ENCODE data around the gene RALY. TPM values are rescaled to one million over a fixed set of nuclear protein-coding genes. Genes with fewer than 3 reads are reported as not detected.

RALY gene
- total RNA-seq, 1 experiment from 2014 or later = 119 TPM

GRCh38 chr20:33977535-33977934 is 16.2 kb upstream of the RALY start:
- H3K9me3 ChIP-seq (ENCODE audit: control insufficient read depth in 1 of 2, insufficient read depth in 1 of 2, low read depth in 1 of 2, low read length in 2 of 2) = no peaks in the 10 kb centered on the region
- no peak overlapping the region for H3K4me2 ChIP-seq (ENCODE audit: low read length)
- H3K9ac ChIP-seq (ENCODE audit: low read length) = no peak overlapping the region
- no peaks in the 10 kb centered on the region for H4K20me1 ChIP-seq (ENCODE audit: insufficient read depth)
- H3K79me2 ChIP-seq (ENCODE audit: insufficient read depth, low read length) = no peaks in the 10 kb centered on the region
- ChIA-PET CTCF (no interaction called here), RAD21 (ENCODE audit: low non-redundant PET in 1 of 2, low total read pairs in 2 of 2, uncharacterized antibody in 2 of 2, unreplicated experiment in 2 of 2) (no interaction called here), POLR2A (no interaction called here)
- H3K36me3 ChIP-seq (ENCODE audit: control insufficient read depth in 1 of 2, insufficient read depth in 2 of 2, low read length in 2 of 2) = no peaks in the 10 kb centered on the region
- ATAC-seq = no peak
- intact Hi-C loops (cut with micrococcal nuclease) = no loop called here
- no peak overlapping the region for H3K4me3 ChIP-seq (replicated peaks in 1 of 2; ENCODE audit: low read depth in 1 of 2, low read length in 2 of 2)
- no peak for DNase-seq (ENCODE audit: low read depth, low spot score)
- no peak overlapping the region for H3K27ac ChIP-seq (ENCODE audit: low read depth, low read length)
- no peak for TF ChIP-seq EGR1 (IDR thresholded peaks at IDR 0.05; ENCODE audit: low read depth)
- TF ChIP-seq ELF1 (IDR thresholded peaks at IDR 0.05; ENCODE audit: borderline replicate concordance, low read depth) = no peak
- no peak for TF ChIP-seq SP1 (IDR thresholded peaks at IDR 0.05; ENCODE audit: low read depth)
- TF ChIP-seq EZH2phosphoT487 (IDR thresholded peaks at IDR 0.05; ENCODE audit: borderline replicate concordance) = no peak
- TF ChIP-seq POLR2AphosphoS5 (IDR thresholded peaks at IDR 0.05; ENCODE audit: low read depth, low read length) = no peak
- no peak for TF ChIP-seq POLR2A (IDR thresholded peaks at IDR 0.05; ENCODE audit: borderline replicate concordance, extremely low read depth, insufficient read depth, insufficient read length)
- no peak for TF ChIP-seq SRF (IDR thresholded peaks at IDR 0.05; ENCODE audit: low read depth)
- no peak for TF ChIP-seq RAD21 (IDR thresholded peaks at IDR 0.05; ENCODE audit: low read depth)
- TF ChIP-seq CBX3 (IDR thresholded peaks at IDR 0.05; ENCODE audit: low read depth) = no peak
- no peak for TF ChIP-seq JUND (IDR thresholded peaks at IDR 0.05)
- TF ChIP-seq, protein P1, sequence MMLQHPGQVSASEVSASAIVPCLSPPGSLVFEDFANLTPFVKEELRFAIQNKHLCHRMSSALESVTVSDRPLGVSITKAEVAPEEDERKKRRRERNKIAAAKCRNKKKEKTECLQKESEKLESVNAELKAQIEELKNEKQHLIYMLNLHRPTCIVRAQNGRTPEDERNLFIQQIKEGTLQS (IDR thresholded peaks at IDR 0.05) = no peak
- BruUV-seq (replicated peaks) = no TSS peak
- H3K4me1 ChIP-seq (ENCODE audit: control insufficient read depth in 1 of 2, insufficient read depth in 2 of 2, low read length in 2 of 2) = no peaks in the 10 kb centered on the region
- H2AFZ ChIP-seq (ENCODE audit: low read depth, low read length, poor library complexity, severe bottlenecking) = no peak overlapping the region
- H3K27me3 ChIP-seq (ENCODE audit: insufficient read depth, low read length) = no peaks in the 10 kb centered on the region
- H3K9me2 ChIP-seq (ENCODE audit: insufficient read depth) = no peaks in the 10 kb centered on the region

DNA sequence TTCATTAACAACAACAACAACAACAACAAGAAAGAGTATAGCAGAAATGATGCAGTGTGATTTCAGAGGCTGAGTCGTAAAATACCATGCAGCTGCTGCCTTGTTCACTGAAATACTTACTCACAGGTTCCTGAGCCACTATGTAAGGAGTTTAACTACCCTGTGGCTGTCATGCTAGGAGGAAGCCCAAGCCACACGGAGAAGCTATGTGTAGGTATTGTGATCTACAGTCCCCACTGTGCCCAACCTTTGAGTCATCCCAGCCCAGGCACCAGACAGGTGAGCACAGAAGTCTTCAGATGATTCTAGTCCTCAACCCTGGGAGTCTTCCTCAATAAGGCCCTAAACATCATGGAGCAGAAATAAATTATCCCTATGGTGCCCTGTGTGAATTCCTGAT is 14.6 kb upstream of the RALY start:
- BruUV-seq (replicated peaks) = no TSS peak
- RAD21 ChIA-PET (ENCODE audit: low non-redundant PET in 1 of 2, low total read pairs in 2 of 2, uncharacterized antibody in 2 of 2, unreplicated experiment in 2 of 2) = no interaction called here

More for the DNA sequence above, 14.6 kb upstream of the RALY start:
- no peak for DNase-seq (ENCODE audit: low read depth, low spot score)
- TF ChIP-seq, protein P2, sequence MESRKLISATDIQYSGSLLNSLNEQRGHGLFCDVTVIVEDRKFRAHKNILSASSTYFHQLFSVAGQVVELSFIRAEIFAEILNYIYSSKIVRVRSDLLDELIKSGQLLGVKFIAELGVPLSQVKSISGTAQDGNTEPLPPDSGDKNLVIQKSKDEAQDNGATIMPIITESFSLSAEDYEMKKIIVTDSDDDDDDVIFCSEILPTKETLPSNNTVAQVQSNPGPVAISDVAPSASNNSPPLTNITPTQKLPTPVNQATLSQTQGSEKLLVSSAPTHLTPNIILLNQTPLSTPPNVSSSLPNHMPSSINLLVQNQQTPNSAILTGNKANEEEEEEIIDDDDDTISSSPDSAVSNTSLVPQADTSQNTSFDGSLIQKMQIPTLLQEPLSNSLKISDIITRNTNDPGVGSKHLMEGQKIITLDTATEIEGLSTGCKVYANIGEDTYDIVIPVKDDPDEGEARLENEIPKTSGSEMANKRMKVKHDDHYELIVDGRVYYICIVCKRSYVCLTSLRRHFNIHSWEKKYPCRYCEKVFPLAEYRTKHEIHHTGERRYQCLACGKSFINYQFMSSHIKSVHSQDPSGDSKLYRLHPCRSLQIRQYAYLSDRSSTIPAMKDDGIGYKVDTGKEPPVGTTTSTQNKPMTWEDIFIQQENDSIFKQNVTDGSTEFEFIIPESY (IDR thresholded peaks at IDR 0.05; ENCODE audit: extremely low read depth, insufficient replicate concordance, low read length) = no peak
- Histone ChIP-seq H3K4me3 (replicated peaks in 1 of 2; ENCODE audit: low read depth in 1 of 2, low read length in 2 of 2) (no peak overlapping the region), H3K9me3 (ENCODE audit: control insufficient read depth in 1 of 2, insufficient read depth in 1 of 2, low read depth in 1 of 2, low read length in 2 of 2) (no peaks in the 10 kb centered on the region), H3K79me2 (ENCODE audit: insufficient read depth, low read length) (no peaks in the 10 kb centered on the region), H3K9ac (ENCODE audit: low read length) (no peak overlapping the region), H3K27ac (ENCODE audit: low read depth, low read length) (no peak overlapping the region), H3K9me2 (ENCODE audit: insufficient read depth) (no peaks in the 10 kb centered on the region), H4K20me1 (ENCODE audit: insufficient read depth) (no peaks in the 10 kb centered on the region), H2AFZ (ENCODE audit: low read depth, low read length, poor library complexity, severe bottlenecking) (no peak overlapping the region), H3K4me1 (ENCODE audit: control insufficient read depth in 1 of 2, insufficient read depth in 2 of 2, low read length in 2 of 2) (no peaks in the 10 kb centered on the region), H3K27me3 (ENCODE audit: insufficient read depth, low read length) (no peaks in the 10 kb centered on the region), H3K4me2 (ENCODE audit: low read length) (no peak overlapping the region), H3K36me3 (ENCODE audit: control insufficient read depth in 1 of 2, insufficient read depth in 2 of 2, low read length in 2 of 2) (no peaks in the 10 kb centered on the region)
- intact Hi-C loops (cut with micrococcal nuclease) = no loop called here
- ChIA-PET POLR2A (interaction anchor here (0.6 kb wide), 1 partner anchor 1698 kb away, joined by 3 read pairs; no protein-coding TSS in a partner anchor), CTCF (no interaction called here)
- no peak for ATAC-seq

Measured in HCT116 (cell line).